NCI-H1092 (cell line): ENCODE data around the gene USP34.
"Not testable (repeated sequence)": the region's sequence is repeated elsewhere in the genome, so short reads cannot be mapped to it uniquely, and the experiment has no call there.

Experiments used
- DNase-seq: peaks from one replicate; lab custom pipeline; 2025; lab: John Stamatoyannopoulos, UW

Gene USP34

GRCh38 chr2:61426267-61426897 is 44.5 kb downstream of the USP34 start:
- DNase-seq, result no peak

- DNase-seq, result no peak
These were observed 45.2 kb downstream of the USP34 start for GRCh38 chr2:61425605-61426155.

- no peak for DNase-seq
These were observed 47.2 kb downstream of the USP34 start for GRCh38 chr2:61423714-61424113.

GRCh38 chr2:61421611-61422010 is 49.3 kb downstream of the USP34 start:
- no peak for DNase-seq

- no peak for DNase-seq
These were observed 49.8 kb downstream of the USP34 start for GRCh38 chr2:61420991-61421544.

GRCh38 chr2:61419570-61419969 is 51.3 kb downstream of the USP34 start:
- no peak for DNase-seq

GRCh38 chr2:61419129-61419528 is 51.8 kb downstream of the USP34 start:
- no peak for DNase-seq

GRCh38 chr2:61416871-61417645 is 53.8 kb downstream of the USP34 start:
- DNase-seq, result no peak

GRCh38 chr2:61415265-61415664 is 55.6 kb downstream of the USP34 start:
- DNase-seq, result no peak

GRCh38 chr2:61414674-61415073 is 56.2 kb downstream of the USP34 start:
- no peak for DNase-seq

- no peak for DNase-seq
These were observed 59.8 kb downstream of the USP34 start for GRCh38 chr2:61411109-61411508.

- no peak for DNase-seq
These were observed 60.7 kb downstream of the USP34 start for GRCh38 chr2:61410185-61410584.

GRCh38 chr2:61405813-61406212 is 65.1 kb downstream of the USP34 start:
- DNase-seq, result no peak

GRCh38 chr2:61404438-61404837 is 66.4 kb downstream of the USP34 start:
- no peak for DNase-seq

- no peak for DNase-seq
These were observed 72.5 kb downstream of the USP34 start for GRCh38 chr2:61398413-61398812.

- no peak for DNase-seq
These were observed 74.9 kb downstream of the USP34 start for GRCh38 chr2:61396005-61396404.

GRCh38 chr2:61387588-61387987 is 83.3 kb downstream of the USP34 start:
- DNase-seq, result not testable (repeated sequence)

- not testable (repeated sequence) for DNase-seq
These were observed 90.0 kb downstream of the USP34 start for GRCh38 chr2:61380882-61381197.

GRCh38 chr2:61380056-61380881 is 90.6 kb downstream of the USP34 start:
- DNase-seq, result no peak

GRCh38 chr2:61379521-61379920 is 91.4 kb downstream of the USP34 start:
- no peak for DNase-seq

- no peak for DNase-seq
These were observed 92.6 kb downstream of the USP34 start for GRCh38 chr2:61378281-61378680.

GRCh38 chr2:61377046-61377445 is 93.8 kb downstream of the USP34 start:
- no peak for DNase-seq
